ENCODE results near the gene CACNA1S.

Gene CACNA1S

GRCh38 chr1:201008666-201009360 lies 103.4 kb downstream of the CACNA1S start:
- no peak for FAIRE-seq

- no peak for FAIRE-seq
These were observed 104.7 kb downstream of the CACNA1S start for GRCh38 chr1:201007481-201007880.

- FAIRE-seq: no peak
These were observed 105.8 kb downstream of the CACNA1S start for GRCh38 chr1:201006450-201006849.

- no peak for FAIRE-seq
These were observed 107.5 kb downstream of the CACNA1S start for GRCh38 chr1:201004732-201005131.

- FAIRE-seq: no peak
These were observed 108.1 kb downstream of the CACNA1S start for GRCh38 chr1:201004154-201004553.

GRCh38 chr1:201002510-201002909 lies 109.7 kb downstream of the CACNA1S start:
- no peak for FAIRE-seq

GRCh38 chr1:201001962-201002361 lies 110.3 kb downstream of the CACNA1S start:
- FAIRE-seq: no peak

- FAIRE-seq: no peak
These were observed 111.8 kb downstream of the CACNA1S start for GRCh38 chr1:201000391-201000790.

- no peak for FAIRE-seq
These were observed 112.6 kb downstream of the CACNA1S start for GRCh38 chr1:200999667-201000066.

GRCh38 chr1:200998323-200998722 lies 113.9 kb downstream of the CACNA1S start:
- FAIRE-seq: no peak

GRCh38 chr1:200992382-200993048 lies 119.7 kb downstream of the CACNA1S start:
- no peak for FAIRE-seq

GRCh38 chr1:200991097-200991614 lies 121.1 kb downstream of the CACNA1S start:
- FAIRE-seq: no peak

GRCh38 chr1:200990114-200990513 lies 122.1 kb downstream of the CACNA1S start:
- FAIRE-seq: no peak
